HG03469 (cell line): ENCODE data around the gene RNASE7.

Experiments
- ATAC-seq: cut with Tn5 transposase; IDR thresholded peaks from one replicate; pipeline ENCODE4 v1.9.1; 2021; ENCODE audit warnings: mild to moderate bottlenecking, moderate library complexity, moderate number of reproducible peaks; ENCODE audit not compliant: unreplicated experiment

Gene RNASE7

DNA sequence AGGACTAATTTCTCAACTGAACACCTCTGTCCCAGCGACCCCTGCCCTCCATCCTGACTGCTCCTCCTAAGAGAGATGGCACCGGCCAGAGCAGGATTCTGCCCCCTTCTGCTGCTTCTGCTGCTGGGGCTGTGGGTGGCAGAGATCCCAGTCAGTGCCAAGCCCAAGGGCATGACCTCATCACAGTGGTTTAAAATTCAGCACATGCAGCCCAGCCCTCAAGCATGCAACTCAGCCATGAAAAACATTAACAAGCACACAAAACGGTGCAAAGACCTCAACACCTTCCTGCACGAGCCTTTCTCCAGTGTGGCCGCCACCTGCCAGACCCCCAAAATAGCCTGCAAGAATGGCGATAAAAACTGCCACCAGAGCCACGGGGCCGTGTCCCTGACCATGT is 756 bp downstream of the RNASE7 start:
- no peak for ATAC-seq

DNA sequence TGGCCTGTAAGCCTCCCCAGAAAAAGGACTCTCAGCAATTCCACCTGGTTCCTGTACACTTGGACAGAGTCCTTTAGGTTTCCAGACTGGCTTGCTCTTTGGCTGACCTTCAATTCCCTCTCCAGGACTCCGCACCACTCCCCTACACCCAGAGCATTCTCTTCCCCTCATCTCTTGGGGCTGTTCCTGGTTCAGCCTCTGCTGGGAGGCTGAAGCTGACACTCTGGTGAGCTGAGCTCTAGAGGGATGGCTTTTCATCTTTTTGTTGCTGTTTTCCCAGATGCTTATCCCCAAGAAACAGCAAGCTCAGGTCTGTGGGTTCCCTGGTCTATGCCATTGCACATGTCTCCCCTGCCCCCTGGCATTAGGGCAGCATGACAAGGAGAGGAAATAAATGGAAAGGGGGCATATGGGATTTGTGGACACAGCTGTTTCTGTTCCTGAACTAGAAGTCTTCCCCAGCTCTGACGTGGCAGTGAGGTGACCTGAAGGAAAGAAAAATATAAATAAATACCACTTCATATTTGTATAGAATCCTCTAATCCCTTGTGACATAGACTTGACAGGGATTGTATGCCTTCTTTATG is 1.3 kb downstream of the RNASE7 start:
- ATAC-seq, result no peak

DNA sequence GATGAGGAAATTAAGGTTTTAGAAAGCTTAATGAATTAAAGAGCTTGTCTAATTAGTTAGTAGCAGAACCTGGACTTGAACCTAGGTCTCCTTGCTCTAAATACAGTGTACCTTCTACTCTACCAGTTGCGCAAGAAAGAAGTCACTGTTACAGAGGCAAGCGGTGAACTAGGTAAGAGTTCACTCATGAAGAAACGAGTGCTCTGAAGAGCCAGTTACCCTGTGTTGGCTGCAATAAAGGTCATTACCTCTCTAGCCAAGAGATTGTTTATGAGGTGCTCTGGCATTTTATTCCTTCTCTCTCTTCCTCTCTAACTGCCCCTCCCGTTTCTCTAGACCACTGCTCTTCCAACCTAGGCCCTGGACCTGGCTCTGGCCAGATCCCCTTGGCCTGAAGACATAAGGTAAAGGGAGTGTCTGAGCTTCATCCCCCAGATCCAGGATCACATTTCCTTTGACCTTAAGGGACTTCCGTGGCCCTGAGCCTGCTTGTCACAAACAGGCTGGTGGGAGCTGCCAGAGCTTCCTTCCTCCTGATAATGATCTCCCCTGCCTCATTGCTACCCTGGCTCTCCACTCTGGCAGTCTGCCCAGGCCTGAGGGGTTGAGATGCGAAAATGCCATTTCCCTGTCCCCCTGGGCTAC is 1.9 kb downstream of the RNASE7 start:
- no peak for ATAC-seq

DNA sequence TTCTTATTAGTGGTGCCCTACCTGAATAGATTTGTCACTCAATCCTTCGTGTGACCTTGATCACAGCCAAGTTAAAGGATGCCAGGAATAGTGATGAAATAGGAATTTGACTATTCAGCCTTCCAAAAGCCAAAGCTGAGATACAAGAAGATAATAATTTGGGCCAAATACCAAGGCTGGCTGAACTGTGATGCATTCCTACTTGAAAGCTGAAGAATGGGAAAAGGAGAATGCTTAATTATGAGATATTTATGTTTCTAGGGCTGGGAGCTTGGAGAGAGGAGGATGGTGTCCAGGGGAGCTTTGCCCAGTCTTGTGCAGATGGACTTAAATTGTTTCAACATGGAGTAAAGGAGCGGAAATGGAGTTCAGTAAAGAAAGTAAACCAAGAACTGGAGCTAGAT is 5.2 kb downstream of the RNASE7 start:
- ATAC-seq, result no peak

DNA sequence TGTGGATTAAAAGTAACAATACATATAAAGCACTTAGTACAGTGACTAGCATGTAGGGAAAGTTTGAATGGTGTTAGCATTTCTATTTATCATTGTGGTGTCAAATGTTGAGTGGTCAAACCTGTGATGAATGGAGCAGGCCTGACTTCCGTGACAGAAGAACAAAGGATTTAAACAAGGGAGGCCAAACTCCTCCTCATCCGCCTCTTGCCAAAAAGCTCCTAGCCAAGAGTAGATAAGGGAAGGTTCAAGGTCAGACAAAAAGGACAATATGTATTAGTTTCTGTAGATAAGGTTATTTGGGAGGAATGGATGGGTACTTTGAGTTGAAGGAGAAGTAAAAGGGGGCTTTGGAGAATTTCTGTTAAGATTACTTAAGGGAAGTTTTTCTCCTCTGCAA is 6.5 kb downstream of the RNASE7 start:
- ATAC-seq, result no peak

DNA sequence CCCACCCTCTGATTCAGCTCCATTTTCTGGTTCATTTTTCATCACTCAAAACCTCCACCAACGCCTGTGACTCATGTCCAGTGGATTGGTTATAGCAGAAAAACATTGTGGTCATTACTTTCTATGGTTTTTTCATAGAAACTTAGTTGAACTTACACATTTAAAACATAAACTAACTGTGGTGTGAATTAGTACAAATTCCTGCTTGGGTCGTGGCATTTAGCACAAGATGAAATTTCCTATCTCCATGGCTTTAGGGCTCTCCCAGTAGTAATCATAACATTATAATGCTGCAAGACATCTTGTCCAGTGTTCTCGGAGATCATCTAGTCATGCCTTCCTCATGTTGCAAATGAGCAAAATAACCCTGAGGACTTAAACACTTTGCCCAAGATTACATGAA is 7.1 kb downstream of the RNASE7 start:
- ATAC-seq, result no peak

DNA sequence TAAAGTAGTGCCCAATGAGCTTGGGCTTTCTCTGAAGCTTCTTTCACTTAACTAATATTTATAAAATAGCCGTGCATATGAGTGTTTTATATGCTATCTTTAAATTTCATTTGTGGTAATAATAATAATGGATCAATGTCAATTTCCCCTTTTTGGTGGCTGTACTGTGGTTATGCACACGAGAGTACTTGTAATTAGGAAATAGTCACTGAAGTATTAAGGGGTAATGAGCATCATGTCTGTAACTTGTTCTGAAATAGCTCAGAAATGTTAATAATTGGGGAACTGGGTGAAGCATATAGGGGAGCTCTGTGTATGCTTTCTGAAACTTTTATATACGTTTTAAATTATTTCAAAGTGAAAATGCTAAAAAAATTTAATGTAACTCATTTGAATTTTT is 8.4 kb downstream of the RNASE7 start:
- no peak for ATAC-seq

DNA sequence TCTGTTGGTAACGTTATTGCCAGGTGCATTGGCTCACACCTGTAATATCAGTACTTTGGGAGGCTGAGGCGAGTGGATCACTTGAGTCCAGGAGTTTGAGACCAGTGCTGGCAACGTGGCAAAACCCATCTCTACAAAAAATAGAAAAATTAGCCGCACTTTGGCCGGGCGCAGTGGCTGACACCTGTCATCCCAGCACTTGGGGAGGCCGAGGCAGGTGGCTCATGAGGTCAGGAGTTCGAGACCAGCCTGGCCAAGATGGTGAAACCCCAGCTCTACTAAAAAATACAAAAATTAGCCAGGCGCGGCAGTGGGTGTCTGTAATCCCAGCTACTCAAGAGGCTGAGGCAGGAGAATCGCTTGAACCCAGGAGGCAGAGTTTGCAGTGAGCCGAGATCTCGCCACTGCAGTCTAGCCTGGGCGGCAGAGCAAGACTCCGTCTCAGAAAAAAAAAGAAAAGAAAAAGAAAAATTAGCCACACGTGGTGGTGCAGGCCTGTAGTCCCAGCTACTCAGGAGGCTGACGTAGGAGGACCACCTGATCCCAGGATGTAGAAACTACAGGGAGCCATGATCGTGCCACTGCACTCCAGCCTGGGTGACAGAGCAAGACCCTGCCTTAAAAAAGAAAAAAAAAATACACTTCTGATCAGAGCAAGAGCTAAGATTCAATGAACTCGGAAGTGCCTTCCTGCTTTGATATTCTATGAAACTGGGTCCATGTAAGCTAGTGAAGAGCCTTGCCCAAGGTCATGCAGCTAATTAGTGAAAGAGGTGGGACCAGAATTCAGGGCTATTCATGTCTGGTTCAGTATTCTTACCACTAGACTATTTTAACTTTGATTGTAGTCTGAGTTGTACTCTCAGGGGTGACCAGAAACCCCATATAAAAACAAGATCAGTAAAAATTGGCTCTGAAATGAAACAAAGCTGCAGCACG is 11.3 kb downstream of the RNASE7 start:
- no peak for ATAC-seq

DNA sequence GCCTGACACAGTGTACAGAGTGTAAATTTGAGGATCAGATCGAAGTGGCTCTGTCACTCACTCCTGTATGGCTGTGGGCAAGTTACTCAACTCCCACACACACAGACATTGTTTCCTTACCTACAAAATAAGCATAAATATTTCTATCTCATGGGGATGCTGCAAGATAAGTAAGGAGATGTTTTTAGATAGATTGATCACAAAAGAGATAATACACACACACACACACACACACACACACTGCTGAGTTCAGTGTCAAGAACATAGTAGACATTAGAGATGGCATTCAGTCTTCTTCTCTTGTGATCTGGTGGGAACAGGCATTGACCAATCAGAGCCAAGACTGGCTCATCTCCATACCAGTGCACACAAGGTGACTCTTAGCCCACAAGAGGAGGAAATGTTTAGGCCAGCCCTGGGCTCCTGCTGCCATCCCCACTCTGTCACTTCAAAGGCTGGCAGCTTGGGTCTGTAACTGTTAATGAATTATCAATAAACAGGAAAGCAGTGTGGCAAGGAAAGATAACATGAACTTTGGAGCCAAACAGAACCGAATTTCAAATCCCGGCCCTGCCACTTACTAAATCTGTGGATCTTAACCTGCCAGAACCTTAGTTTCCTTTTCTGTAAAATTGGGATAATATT is 12.1 kb downstream of the RNASE7 start:
- ATAC-seq, result no peak

DNA sequence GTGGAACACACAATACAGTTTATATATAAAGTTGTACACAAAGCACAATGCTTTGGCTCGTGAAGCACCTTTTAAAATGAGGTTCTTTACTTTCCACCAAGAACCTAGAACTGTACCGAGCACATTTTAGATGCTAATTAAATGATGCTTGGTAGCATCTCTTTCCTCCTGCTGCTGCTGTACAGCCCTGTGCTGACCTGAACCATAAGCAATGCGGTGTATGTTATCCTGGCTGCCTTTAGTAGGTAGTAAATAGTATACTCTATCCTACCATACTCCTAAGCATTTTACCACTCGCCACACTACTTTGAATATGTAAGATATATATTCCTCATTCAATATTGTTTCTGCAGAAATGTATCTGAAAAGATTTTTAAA is 12.6 kb downstream of the RNASE7 start:
- ATAC-seq, result no peak

DNA sequence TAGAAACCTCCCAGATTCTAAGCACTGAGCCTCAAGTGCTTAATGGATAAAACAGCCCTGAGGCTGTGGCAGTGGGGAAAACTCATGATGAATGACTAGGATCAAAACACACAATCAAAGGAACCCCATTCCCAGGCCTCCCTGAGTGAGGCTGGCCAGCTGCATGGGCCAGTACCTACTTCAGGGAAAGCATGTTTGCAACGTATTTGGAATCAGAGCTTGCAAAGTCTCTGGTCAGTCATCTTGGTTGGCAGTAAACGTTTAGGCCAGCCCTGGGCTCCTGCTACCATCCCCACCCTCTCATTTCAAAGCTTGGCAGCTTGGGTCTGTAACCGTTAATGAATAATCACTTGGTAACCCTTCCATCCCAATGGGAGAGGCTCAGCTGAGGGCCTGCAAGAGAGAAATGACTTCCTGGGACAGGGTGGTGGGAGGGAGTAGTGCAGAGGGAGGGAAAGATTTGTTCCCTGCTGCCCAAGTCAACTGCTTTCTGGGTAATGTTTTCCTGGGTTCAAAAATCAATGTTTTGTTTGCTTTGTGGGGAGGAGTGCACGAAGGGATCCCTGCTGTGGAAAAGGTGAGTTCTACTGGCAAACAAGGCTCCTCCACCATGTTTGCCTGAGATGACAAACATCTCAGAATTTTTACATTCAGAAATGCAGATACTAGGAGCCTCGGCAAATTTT is 13.4 kb downstream of the RNASE7 start:
- no peak for ATAC-seq

DNA sequence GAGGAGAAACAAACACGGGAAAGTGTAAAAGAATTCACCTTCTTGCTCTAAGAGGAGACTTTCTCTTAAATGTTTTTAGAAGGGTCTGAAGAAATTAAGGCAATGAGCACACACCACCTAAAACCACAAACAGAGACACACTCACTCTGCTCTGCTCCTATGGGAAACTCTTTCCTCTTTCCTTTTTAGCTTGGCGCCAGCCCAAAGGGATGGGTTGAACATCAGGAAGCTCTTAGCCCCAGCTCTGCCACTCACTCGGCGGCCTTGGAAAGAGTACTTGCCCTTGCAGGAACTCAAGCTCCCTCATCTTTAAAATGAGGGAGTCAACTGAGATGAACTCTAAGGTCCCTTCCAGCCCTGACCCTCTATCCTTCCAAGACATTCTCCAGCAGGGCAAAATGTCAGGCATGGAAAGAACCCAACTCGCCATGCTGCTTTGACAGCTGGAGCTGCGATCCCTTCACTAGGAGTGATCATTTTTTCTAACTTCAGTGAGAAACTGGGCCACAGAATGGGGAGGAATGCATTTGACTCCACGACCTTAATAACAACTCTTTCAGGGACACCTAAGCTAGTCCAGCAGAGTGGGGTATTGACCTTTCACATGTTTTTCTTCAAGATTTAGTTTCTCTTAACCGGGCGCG is 14.5 kb downstream of the RNASE7 start:
- no peak for ATAC-seq

DNA sequence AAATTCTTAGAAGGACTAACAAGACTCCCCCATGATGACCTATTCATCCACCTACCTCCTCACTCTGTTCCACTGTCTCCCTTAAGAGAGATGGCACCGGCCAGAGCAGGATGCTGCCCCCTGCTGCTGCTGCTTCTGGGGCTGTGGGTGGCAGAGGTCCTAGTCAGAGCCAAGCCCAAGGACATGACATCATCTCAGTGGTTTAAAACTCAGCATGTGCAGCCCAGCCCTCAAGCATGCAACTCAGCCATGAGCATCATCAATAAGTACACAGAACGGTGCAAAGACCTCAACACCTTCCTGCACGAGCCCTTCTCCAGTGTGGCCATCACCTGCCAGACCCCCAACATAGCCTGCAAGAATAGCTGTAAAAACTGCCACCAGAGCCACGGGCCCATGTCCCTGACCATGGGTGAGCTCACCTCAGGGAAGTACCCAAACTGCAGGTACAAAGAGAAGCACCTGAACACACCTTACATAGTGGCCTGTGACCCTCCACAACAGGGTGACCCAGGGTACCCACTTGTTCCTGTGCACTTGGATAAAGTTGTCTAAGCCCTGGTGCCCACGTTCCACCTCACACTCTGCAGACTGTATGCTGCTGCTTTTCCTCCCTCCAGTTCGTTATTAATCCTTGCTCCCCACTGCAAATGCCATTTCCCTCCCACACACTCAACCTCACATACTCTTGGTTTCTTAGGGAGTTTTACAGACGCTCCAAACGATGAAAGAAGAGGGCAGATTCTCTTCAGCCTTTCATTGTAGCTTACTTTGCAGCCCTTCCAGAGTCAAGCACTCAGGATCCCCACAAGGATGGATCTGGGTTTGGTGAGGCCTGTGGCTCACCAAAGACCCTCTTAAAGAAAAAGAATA is 15.9 kb downstream of the RNASE7 start, which contains the start of gene RNASE8:
Gene RNASE8 (plus strand): TSS at position 20 of the 873 bp plus-strand sequence. CDS start 71 bp downstream, at position 91.
- ATAC-seq, result no peak

DNA sequence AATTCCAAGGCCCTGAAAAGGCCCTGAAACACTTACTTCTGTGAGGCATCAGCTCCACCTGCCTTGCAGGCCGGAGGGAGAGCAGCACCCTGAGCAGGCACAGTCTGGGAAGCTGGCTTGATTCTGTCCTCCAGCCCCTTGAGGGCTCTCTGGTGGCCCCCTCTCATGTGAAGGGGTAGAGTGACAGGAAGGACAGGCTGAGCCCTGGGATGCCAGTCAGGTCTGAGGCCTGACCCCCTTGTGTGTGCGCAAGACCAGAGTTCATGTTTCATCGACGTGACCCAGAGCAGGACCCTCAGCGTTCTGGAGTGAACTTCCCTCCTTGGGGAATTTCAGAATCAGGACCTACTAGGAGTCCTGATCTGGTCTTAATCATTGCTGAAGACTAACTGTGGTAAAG is 16.7 kb downstream of the RNASE7 start:
- ATAC-seq, result no peak

DNA sequence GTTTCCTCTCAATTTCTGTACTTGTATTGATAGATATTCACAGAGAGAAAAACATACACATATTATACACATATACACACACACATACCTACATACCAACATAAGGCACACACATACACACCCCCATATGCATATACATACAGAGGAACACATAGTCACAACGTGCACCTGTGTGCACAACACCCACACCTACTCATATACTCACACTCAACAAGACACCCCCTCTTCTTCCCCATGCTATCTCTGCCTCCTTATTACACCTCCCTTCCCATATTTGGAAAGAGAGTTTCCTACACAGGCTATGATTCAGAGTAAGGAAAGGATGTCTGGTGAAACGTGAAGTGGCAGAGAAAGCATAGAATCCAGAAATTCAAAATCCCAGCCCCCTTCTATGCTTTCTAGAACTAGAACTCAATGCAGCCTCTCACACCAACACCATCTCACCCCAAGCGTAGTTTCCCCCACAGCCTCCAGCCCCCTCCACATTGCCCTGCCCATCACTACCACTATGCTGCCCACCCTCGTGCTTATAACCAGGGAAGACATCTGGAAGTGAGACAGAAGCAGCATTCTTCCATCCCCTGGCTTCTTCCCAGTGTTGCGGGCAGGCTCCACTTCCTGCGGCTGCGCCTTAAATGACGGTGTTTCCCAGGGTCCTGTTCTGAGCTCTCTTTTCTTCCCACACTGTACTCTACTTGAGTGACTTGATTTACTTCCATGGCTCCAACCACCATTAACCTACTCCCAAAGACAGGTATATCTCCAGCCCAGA is 17.9 kb downstream of the RNASE7 start:
- ATAC-seq, result no peak

DNA sequence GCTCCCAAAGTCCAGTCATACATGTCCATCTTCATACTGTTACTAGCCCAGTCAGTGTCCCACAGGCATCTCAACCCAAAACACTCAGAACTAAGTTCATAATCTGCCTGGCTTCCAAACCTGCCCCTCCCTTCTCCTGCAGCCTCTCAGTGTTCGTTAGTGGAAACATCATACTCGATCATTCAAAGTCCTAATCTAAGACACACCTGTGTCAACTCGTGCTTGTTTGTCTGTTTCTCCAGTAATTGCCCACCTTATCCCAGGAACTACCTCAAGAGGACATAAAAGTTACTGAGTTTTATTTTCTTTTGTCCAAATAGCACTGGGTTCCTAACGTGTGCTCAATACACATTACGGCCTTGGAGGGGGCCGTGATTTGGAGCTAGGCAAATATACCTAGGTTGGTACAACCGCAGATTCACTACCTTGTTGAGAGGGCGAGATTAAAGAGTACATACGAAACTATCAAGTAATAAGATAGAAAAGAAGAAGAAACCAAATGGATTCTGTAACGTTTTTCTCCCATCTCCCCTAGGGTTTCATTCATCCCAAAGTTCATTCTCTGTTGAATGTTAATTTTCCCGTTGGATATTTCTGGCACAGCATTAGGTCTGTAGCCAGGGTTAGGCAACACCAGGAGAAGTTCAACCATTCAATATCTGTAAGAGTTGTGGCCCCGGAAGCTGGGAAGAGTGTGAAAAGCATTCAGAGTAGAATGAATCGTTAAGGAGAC is 18.6 kb downstream of the RNASE7 start:
- ATAC-seq, result no peak

DNA sequence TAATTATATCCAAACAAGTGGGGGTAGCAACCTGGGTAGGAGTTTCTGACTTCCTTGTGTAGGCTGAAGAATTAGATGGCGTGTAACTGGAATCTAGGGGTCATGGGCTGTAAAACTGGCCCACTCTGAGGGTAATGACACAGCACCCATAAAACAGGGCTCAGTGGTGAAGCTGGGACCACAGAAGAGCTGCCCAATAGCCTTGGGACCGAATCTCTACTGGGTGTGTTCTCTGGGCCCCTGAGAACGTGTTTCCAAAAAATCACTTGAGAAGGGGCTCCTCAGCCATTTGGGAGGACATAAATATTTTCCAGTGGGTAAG is 19.1 kb downstream of the RNASE7 start:
- ATAC-seq, result no peak

DNA sequence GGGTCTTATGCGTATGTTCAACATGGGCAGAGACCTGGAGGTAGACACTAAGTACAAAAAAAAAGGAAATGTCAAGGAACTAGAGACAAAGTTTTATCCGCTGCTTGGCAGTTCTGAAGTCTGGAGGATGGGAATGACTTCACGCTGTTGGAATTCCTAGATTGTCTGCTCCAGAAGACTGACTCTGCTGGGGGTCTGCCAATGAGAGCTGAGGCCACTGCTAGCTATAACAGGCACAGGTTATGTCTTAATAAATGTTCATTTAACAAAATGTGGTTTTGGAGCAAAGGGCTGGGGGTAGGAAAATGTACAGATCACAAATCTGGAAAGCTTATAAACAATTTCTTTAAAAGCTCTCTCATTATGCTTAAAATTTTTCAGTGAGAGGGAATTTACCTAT is 21.3 kb downstream of the RNASE7 start:
- ATAC-seq, result no peak
